Measurements from ENCODE around the gene C2CD4C.
"Not testable (repeated sequence)": the region's sequence is repeated elsewhere in the genome, so short reads cannot be mapped to it uniquely, and the experiment has no call there.

The C2CD4C gene

DNA sequence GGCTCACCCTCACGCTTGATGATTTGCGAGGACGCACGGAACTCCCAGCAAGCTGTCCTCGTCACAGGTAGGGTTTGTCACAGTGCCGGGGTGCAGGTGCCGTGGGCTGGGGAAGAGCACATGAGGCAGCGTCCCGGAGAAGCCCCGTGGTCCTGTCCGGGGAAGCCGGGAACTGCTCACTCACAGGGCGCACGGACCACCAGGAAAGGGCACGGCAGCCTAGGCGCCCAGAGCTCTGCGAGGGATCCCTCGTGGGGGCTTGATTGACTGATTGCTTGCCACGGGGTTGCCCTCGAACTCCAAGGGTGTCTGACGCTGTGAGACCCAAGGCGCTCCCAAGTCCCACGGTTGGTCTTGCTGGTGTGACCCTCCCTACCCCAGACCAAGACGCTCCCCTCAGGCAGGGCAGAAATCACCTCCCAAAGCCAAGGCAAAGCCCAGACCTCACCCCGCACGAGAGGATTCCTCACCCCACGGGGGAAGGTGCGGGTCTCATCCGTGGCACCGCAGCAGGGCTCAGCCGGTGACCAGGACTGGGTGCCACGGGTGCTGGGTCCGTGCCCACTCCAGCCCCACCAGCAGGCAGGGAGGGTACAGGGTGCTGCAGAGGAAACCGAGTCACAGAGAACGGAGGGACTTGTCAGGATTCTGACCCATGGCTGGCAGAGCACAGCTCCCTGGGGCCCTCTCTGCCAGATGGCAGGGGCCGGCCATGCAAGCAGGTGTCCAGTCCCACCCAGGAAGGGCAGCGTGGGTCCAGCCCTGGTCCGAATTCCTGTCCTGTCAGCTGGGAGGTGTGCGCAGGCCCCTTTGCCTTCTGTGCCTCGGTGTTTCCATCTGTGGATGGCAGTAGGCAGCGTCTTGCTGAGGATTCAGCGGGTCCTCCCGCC is 7.7 kb downstream of the C2CD4C start:
- FAIRE-seq: no peak
- no peak for DNase-seq (ENCODE audit: low spot score)

DNA sequence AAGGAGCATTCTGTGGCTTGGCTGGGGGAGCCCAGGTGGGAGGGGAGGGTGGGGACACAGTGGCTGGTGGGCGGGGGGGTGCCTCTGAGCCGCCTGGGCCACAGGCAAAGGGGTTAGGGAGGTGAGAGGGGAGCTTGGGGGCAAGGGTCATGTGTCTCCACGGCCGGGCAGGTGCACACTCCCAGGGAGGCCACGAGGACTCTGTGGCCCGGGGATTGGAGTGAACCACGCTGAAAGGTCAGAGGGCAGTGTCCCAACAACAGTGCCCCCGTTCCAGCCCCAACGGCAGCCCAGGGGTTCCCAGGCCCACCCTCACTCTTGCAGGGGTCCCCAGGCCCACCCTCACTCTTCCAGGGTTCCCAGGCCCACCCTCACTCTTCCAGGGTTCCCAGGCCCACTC is 9.6 kb downstream of the C2CD4C start:
- no peak for FAIRE-seq

DNA sequence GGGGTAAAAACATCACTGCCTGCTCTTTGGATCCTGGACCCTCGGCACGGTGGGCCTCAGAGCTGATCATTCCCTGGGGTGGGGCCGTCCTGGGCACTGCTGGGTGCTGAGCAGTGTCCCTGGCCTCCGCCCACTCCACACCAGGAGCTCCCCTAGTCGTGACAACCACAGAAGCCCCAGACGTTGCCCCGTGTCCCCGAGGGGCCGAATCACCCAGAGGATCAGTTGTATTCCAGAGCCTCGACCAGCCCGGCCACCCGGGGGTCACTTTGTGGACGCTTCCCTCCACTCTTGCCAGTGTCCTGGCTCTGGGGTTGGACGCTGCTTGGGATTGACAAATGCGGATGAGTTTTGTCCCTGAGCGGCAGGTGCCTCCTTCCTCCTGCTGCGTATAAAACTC is 10.2 kb downstream of the C2CD4C start:
- DNase-seq (ENCODE audit: low spot score) (no peak), FAIRE-seq (no peak)

More for the DNA sequence above, 9.6 kb downstream of the C2CD4C start:
- DNase-seq (ENCODE audit: low spot score): no peak

DNA sequence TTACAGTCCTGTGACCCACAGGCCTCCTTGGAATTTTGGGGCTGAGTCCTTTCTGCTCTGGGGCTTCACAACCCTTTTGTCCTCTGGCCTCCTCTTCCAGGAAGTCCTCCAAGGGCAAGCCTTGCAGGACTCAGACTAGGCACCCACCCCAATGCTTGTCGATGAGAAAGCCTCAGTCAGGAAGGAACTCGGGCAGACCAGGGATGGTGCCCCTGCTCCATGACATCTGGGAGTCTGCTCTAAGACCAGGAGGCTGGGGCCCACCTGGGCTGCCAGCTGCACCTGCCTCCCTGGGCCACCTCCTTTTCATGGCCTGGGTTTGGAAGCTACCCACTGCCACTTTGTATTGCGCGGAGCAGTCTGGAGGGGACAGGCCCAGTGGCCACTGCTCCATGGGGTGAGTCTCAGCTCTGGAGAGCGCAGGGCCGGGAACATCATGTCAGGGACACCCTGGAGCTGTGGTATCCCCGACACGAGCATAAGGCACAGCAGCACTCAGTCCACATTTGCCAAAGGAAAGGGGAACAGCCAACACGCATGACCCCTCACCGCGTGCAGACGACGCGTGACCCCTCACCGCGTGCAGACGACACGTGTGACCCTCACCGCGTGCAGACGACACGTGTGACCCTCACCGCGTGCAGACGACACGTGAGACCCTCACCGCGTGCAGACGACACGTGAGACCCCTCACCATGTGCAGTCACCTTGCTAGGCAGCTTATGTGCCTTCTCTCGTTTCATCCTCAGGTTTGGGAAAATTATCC is 10.8 kb downstream of the C2CD4C start:
- FAIRE-seq (no peak), DNase-seq (ENCODE audit: low spot score) (no peak)

DNA sequence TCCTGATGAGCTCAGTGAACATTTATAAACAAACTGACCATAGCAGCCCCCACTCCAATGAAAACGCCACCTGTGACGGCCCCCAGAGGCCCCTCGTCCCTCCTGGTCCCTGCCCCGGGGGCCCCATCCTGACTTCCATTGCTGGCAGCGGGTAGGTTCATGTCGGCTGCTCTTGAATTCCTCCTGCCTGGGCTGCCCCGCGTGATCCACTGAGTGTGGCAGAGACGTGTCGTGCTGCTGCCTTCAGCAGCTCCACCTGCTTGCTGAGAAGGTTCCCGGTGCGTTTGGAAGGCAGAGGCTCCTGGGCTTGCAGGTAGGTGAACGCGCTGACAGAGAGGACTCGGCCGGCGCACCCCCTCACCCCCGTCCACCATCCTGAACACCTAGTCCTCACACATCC is 11.6 kb downstream of the C2CD4C start:
- FAIRE-seq (no peak), DNase-seq (ENCODE audit: low spot score) (no peak)

DNA sequence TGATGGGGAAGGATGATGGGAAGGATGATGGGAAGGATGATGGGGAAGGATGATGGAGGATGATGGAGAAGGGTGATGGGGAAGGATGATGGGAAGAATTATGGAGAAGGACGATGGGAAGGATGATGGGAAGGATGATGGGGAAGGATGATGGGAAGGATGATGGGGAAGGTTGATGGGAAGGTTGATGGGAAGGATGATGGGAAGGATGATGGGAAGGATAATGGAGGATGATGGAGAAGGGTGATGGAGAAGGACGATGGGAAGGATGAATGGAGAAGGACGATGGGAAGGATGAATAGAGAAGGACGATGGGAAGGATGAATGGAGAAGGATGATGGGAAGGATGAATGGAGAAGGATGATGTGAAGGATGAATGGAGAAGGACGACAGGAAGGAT is 13.5 kb downstream of the C2CD4C start:
- no peak for DNase-seq (ENCODE audit: low spot score)
- no peak for FAIRE-seq

DNA sequence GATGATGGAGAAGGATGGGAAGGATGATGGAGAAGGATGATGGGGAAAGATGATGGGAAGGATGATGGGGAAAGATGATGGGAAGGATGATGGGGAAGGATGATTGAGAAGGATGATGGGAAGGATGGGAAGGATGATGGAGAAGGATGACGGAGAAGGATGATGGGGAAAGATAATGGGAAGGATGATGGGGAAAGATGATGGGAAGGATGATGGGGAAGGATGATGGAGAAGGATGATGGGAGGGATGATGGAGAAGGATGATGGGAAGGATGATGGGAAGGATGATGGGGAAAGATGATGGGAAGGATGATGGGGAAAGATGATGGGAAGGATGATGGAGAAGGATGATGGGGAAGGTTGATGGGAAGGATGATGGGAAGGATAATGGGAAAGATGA is 14.1 kb downstream of the C2CD4C start:
- not testable (repeated sequence) for FAIRE-seq; DNase-seq (ENCODE audit: low spot score)

DNA sequence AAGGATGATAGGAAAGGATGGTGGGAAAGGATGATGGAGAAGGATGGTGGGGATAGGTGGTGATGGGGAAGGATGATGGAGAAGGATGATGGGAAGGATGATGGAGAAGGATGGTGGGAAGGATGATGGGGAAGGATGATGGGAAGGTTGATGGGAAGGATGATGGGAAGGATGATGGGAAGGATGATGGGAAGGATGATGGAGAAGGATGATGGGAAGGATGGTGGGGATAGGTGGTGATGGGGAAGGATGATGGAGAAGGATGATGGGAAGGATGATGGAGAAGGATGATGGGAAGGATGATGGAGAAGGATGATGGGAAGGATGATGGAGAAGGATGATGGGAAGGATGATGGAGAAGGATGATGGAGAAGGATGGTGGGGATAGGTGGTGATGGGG is 15.4 kb downstream of the C2CD4C start:
- DNase-seq (ENCODE audit: low spot score); FAIRE-seq: not testable (repeated sequence)

DNA sequence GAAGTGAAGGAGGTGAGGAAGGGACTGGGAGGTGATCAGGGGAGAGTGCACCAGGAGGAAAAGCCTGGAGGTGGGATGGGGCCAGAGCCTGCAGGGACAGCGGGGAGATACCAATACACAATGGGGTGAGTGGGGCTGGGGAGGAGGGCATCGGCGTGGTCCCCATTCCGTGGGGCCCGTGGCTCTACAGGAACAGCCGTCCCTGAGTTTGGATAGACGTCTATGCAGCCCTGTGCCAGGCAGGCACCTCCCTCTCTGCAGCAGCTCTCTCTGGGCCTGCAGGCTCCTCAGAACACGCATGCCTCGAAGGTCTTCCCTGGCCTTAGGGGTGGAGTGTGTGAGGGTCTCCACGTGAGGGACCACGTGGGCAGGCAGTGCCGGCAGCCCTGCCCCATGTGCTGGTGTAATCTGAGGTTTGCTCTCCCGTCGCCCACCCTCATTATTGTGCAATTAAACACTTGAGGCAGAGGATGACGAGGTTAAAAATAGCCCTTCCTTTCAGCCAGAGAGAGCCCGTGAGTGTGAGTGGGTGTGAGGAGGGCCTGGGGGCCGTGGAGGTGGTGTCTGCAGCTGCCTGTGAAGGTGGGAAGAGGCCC is 16.5 kb downstream of the C2CD4C start:
- no peak for FAIRE-seq
- no peak for DNase-seq (ENCODE audit: low spot score)

DNA sequence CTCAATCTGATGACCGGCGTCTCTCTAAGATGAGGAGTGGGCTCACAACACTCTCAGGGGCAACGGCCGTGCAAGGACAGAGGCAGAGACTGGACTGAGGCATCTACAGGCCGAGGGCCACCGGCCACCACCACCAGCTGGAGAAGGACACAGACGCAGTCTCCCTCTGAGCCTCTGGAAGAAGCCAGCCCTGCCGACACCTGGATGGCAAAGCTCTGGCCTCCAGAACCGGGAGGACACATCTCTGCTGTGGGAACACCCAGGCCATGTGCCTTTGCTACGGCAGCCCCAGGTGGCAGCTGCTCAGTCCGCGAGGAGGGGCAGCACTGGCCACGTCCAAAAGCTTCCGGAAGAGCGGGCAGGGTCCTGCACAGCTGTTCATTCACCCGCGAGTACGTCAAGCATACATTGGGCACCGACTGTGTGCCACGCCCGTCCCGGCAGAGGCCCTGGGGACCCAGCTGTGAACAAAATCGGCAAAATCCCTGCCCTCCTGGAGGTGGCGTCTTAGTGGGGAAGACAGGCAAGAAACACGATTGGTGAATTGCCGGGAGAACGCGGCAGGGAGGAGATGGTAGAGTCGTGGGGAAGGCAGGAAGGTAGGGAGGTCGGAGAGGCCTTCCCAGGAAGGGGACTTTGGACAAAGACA is 17.1 kb downstream of the C2CD4C start:
- no peak for DNase-seq (ENCODE audit: low spot score)
- no peak for FAIRE-seq

DNA sequence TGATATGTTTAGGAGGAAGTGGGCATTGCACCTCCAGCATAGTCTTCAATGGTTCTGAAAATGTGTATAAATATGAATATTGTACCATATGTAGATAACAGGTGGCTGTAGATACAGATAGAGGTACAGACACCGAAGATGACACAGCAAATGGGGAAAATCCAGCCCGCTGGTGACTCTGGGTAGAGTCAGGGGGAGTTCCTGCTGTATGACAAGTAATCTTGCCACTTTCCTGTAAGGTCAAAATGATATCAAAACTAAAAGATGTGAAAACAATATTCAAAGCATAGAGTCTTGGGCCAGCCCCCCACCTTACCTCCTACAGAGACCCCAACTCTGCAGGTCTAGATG is 17.8 kb downstream of the C2CD4C start:
- no peak for DNase-seq (ENCODE audit: low spot score)
- no peak for FAIRE-seq

DNA sequence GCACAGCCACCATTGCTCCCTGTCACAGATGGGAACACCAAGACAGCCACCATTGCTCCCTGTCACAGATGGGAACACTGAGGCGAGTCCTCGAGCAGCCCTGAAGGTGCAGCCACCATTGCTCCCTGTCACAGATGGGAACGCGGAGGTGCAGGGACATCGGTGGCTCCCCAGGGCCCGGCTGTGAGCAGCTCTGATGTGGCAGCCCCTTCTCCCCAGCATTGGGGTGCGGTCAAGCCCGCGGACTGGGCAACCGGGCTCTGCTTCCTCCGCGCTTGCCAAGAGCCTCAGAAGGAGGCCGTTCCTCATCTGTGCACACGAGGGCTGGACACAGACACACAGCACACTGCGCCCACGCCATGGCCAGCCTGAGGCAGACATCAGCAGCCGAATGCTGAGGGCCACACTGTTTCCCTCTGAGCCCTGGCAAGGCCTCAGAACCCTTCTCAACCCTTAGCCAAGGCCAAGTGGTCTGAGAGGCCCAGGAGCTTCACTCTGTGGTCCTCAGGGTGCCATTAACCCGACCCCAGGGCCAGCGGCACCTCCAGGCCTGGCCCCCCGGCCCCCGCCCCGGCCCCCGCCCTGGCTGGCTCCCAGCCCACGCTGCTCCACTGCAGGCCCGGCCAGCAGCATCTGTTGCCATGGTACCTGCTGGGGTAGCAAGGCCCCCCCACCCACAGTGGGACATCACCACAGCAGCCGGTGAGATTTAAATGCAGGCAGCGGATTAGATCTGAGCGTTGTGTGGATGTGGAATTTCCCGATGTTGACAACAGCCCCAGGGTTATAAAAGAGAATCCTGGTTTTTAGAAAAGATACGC is 18.4 kb downstream of the C2CD4C start:
- FAIRE-seq: no peak
- DNase-seq (ENCODE audit: low spot score): no peak

DNA sequence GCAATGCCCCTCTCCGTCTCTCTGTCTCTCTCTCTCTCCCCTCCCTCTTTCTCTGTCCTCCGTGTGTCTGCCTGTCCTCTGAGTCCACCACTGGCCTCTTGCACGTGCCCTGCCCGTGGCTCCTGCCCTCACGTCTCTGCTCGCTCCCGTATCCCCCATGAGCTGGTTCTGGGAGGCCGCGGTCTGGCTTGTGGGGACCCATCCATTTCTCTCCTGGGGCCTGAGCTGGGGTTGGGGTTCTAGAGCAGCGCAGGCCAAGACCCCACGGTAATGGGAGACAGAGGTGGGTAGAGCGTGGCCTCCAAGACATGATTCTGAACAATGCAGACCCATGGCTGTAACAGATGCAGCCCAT is 19.0 kb downstream of the C2CD4C start:
- FAIRE-seq: no peak
- DNase-seq (ENCODE audit: low spot score): no peak

DNA sequence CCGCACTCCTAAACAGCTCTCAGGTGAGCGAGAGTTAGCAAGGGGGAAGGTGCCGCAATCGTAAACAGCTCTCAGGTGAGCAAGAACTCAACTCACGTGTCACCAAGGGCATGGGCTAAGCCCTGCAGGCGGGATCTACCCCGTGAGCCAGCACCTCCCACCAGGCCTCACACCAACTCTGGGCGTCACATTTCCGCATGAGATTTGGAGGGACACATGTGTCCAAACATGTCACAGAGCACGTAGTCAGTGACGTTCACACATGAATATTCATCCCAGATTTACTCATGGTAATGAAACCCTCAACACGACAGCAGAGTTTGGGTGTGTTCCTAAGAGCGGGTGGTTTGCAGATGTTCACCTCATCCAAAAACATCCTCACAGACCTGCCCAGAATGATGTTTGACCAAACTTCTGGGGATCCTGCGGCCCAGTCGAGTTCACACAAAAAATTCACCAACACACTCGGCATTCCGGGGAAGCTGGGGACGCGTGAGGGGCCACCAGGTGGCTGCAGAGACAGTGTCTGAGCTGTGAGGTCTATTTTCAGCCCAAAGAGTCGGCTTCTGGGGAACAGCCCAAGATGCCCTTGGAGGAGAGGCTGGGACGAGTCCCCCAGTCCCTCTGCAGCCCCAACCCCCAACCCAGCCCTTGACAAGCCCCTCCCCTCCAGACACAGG is 19.6 kb downstream of the C2CD4C start:
- FAIRE-seq: no peak
- DNase-seq (ENCODE audit: low spot score): no peak

DNA sequence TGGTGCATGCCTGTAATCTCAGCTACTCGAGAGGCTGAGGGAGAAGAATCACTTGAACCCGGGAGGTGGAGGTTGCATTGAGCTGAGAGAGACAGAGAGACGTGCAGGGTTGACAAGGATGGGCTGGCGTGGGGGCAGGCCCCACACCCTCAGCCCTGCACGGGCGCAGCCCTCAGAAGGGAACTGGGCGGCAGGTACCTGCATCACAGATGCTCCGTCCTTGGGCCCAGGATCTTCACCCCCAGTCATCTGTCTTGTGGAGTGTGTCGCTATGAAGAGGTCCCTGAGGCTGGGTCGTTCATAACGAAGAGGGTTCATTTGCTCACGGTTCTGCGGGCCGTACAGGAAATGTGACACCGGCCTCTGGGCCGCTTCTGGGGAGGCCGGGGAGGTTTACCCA is 20.3 kb downstream of the C2CD4C start:
- FAIRE-seq: no peak
- no peak for DNase-seq (ENCODE audit: low spot score)

DNA sequence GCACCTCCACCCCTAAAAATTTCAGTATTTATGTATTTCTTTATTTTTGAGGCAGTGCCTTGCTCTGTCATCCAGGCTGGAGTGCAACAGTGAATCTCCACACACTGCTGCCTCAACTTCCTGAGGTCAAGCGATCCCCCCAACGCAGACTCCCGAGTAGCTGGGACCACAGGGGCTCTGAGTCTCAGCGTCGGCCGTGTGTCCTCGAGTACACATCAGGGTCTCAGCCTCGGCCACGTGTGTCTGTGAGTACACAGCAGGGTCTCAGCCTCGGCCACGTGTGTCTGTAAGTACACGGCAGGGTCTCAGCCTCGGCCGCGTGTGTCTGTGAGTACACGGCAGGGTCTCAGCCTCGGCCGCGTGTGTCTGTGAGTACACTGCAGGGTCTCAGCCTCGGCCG is 21.2 kb downstream of the C2CD4C start:
- DNase-seq (ENCODE audit: low spot score) (no peak), FAIRE-seq (no peak)

DNA sequence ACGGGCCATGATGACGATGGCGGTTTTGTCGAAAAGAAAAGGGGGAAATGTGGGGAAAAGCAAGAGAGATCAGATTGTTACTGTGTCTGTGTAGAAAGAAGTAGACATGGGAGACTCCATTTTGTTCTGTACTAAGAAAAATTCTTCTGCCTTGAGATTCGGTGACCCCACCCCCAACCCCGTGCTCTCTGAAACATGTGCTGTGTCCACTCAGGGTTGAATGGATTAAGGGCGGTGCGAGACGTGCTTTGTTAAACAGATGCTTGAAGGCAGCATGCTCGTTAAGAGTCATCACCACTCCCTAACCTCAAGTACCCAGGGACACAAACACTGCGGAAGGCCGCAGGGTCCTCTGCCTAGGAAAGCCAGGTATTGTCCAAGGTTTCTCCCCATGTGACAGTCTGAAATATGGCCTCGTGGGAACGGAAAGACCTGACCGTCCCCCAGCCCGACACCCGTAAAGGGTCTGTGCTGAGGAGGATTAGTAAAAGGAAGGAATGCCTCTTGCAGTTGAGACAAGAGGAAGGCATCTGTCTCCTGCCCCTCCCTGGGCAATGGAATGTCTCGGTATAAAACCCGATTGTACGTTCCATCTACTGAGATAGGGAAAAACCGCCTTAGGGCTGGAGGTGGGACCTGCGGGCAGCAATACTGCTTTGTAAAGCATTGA is 22.2 kb downstream of the C2CD4C start:
- not testable (repeated sequence) for FAIRE-seq; DNase-seq (ENCODE audit: low spot score)

DNA sequence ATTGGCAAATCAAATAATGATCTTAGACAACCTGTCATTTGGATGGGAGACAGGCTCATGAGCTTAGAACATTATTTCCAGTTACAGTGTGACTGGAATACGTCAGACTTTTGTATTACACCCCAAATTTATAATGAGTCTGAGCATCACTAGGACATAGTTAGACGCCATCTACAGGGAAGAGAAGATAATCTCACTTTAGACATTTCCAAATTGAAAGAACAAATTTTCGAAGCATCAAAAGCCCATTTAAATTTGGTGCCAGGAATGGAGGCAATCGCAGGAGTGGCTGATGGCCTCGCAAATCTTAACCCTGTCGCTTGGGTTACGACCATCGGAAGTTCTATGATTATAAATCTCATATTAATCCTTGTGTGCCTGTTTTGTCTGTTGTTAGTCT is 22.8 kb downstream of the C2CD4C start:
- FAIRE-seq; DNase-seq (ENCODE audit: low spot score): not testable (repeated sequence)

DNA sequence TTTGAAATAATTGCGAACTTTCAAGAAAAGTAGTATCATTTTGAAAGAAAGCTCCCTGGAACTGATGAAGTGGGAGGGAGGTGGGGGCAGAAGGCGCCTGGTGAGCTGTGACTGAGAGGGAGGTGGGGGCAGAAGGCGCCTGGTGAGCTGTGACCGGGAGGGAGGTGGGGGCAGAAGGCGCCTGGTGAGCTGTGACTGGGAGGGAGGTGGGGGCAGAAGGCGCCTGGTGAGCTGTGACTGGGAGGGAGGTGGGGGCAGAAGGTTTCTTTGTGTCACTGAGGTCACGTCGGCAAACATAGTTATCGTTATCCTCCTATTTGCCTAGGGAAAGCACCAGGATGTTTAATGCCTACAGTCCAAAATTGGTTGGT is 24.2 kb downstream of the C2CD4C start:
- DNase-seq (ENCODE audit: low spot score): no peak
- FAIRE-seq: no peak
